HG02759 (cell line): Measurements from ENCODE around the gene SSTR5.
"Not testable (repeated sequence)": the region's sequence is repeated elsewhere in the genome, so short reads cannot be mapped to it uniquely, and the experiment has no call there.

Experiments used
- ATAC-seq: cut with Tn5 transposase; IDR thresholded peaks from one replicate; pipeline ENCODE4 v1.9.1; 2021; ENCODE audit warnings: mild to moderate bottlenecking, moderate library complexity; ENCODE audit not compliant: unreplicated experiment

The SSTR5 gene

GRCh38 chr16:1089439-1089821, 16.9 kb downstream of the SSTR5 start:
- no peak for ATAC-seq

- ATAC-seq, result no peak
Observed at GRCh38 chr16:1089822-1090619, 17.5 kb downstream of the SSTR5 start.

- ATAC-seq, result no peak
Observed at GRCh38 chr16:1090620-1091587, 18.4 kb downstream of the SSTR5 start.

GRCh38 chr16:1091992-1092552, 19.5 kb downstream of the SSTR5 start:
- no peak for ATAC-seq

- not testable (repeated sequence) for ATAC-seq
Observed at GRCh38 chr16:1092685-1093283, 20.2 kb downstream of the SSTR5 start.

GRCh38 chr16:1093284-1094123, 21.0 kb downstream of the SSTR5 start:
- no peak for ATAC-seq

- no peak for ATAC-seq
Observed at GRCh38 chr16:1094124-1094479, 21.6 kb downstream of the SSTR5 start.

GRCh38 chr16:1094601-1095449, 22.3 kb downstream of the SSTR5 start:
- no peak for ATAC-seq

GRCh38 chr16:1095450-1096168, 23.1 kb downstream of the SSTR5 start:
- no peak for ATAC-seq

- ATAC-seq, result no peak
Observed at GRCh38 chr16:1096169-1097082, 23.9 kb downstream of the SSTR5 start, which contains the start of gene C1QTNF8. TSS of gene C1QTNF8 (minus strand) at chr16:1096244. CDS start at chr16:1094922, 1,322 bp downstream.

- ATAC-seq, result no peak
Observed at GRCh38 chr16:1097156-1097555, 24.6 kb downstream of the SSTR5 start.

GRCh38 chr16:1097800-1098199, 25.3 kb downstream of the SSTR5 start:
- no peak for ATAC-seq

GRCh38 chr16:1098266-1098991, 25.9 kb downstream of the SSTR5 start:
- ATAC-seq, result no peak

- no peak for ATAC-seq
Observed at GRCh38 chr16:1099189-1100083, 26.9 kb downstream of the SSTR5 start.

GRCh38 chr16:1100084-1100800, 27.7 kb downstream of the SSTR5 start:
- ATAC-seq, result no peak
